Measurements from ENCODE around the gene MRTFA.

DNA sequence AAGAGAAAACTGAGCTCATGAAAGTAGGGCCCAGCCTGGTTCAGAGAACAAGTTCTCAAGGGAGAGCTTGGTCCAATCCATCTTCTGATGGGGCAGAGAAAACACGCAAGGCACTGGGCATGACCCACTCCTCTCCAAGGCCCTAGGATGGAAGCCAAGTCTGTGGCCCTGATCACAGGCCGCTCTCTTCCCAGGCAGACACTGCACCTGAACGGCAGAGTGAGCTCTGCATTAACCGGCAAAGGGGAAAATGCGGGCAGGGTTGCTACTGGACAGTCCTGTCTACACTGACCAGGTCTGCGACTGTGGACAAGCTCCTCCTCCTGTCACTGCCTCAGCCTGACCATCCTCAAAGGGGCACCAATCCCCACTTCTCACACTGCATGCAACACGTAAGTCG is 216.8 kb downstream of the MRTFA start:
- no peak for TF ChIP-seq SMC3 (IDR thresholded peaks at IDR 0.05; ENCODE audit: low read length)
- TF ChIP-seq, protein P1, sequence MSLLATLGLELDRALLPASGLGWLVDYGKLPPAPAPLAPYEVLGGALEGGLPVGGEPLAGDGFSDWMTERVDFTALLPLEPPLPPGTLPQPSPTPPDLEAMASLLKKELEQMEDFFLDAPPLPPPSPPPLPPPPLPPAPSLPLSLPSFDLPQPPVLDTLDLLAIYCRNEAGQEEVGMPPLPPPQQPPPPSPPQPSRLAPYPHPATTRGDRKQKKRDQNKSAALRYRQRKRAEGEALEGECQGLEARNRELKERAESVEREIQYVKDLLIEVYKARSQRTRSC (CRISPR knock-in tag; IDR thresholded peaks at IDR 0.05; ENCODE audit: low read depth) = no peak
- no peak for TF ChIP-seq RAD21 (CRISPR knock-in tag; IDR thresholded peaks at IDR 0.05)
- TF ChIP-seq TFE3 (CRISPR knock-in tag; IDR thresholded peaks at IDR 0.05) = no peak
- no peak for TF ChIP-seq MTA3 (CRISPR knock-in tag; IDR thresholded peaks at IDR 0.05)
- TF ChIP-seq NFE2L2 (IDR thresholded peaks at IDR 0.05; ENCODE audit: low read length) = no peak
- no peak for TF ChIP-seq CREB1 (IDR thresholded peaks at IDR 0.05)
- no peak for TF ChIP-seq CREB1 (CRISPR knock-in tag; IDR thresholded peaks at IDR 0.05)
- no peak for TF ChIP-seq MEF2D (CRISPR knock-in tag; IDR thresholded peaks at IDR 0.05)
- TF ChIP-seq TCF7L2 (IDR thresholded peaks at IDR 0.05; ENCODE audit: low read depth, low read length) = no peak
- no peak for TF ChIP-seq PAF1 (CRISPR knock-in tag; IDR thresholded peaks at IDR 0.05)
- no peak for TF ChIP-seq ZBTB3 (CRISPR knock-in tag; IDR thresholded peaks at IDR 0.05; ENCODE audit: borderline replicate concordance, low read depth)
- TF ChIP-seq, protein P2, sequence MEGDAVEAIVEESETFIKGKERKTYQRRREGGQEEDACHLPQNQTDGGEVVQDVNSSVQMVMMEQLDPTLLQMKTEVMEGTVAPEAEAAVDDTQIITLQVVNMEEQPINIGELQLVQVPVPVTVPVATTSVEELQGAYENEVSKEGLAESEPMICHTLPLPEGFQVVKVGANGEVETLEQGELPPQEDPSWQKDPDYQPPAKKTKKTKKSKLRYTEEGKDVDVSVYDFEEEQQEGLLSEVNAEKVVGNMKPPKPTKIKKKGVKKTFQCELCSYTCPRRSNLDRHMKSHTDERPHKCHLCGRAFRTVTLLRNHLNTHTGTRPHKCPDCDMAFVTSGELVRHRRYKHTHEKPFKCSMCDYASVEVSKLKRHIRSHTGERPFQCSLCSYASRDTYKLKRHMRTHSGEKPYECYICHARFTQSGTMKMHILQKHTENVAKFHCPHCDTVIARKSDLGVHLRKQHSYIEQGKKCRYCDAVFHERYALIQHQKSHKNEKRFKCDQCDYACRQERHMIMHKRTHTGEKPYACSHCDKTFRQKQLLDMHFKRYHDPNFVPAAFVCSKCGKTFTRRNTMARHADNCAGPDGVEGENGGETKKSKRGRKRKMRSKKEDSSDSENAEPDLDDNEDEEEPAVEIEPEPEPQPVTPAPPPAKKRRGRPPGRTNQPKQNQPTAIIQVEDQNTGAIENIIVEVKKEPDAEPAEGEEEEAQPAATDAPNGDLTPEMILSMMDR (CRISPR knock-in tag; IDR thresholded peaks at IDR 0.05) = no peak

Measured in HepG2 (cell line).